ENCODE data around the gene OR52L1. TPM values are rescaled to one million over a fixed set of nuclear protein-coding genes. Genes with fewer than 3 reads are reported as not detected.

Gene OR52L1
- total RNA-seq, 3 donors from 2014 or later: not detected

- intact Hi-C loops (cut with DNase I; ENCODE audit: low total_unique reads): loop anchor here (10.0 kb wide), 1 partner anchor 1859 kb away; no protein-coding TSS in a partner anchor
- Histone ChIP-seq H3K27ac (no peak overlapping the region), H3K36me3 (no peaks in the 10 kb centered on the region), H3K27me3 (no peaks in the 10 kb centered on the region), H3K9me3 (peaks cover 0 to 12% of the 10 kb centered on the region in 2 donors), H3K4me3 (no peak overlapping the region), H3K4me1 (no peaks in the 10 kb centered on the region)
- TF ChIP-seq POLR2A (IDR thresholded peaks at IDR 0.05) (no peak), CTCF (IDR thresholded peaks at IDR 0.05) (no peak), POLR2AphosphoS5 (IDR thresholded peaks at IDR 0.05) (no peak)
- DNase-seq (ENCODE audit: low spot score in 2 of 2): no peak
Measured at GRCh38 chr11:5955586-5955985, 31.2 kb downstream of the OR52L1 start.

GRCh38 chr11:5941951-5942350, 44.8 kb downstream of the OR52L1 start, which contains the start of gene OR56A3:
TSS of gene OR56A3 (plus strand) at chr11:5942251. CDS start at chr11:5947347, 5,096 bp downstream.
- Histone ChIP-seq H3K9me3 (peaks cover 0 to 4% of the 10 kb centered on the region in 2 donors), H3K27ac (no peak within 1 kb of the TSS), H3K36me3 (no peaks in the 10 kb centered on the region), H3K27me3 (peaks cover 0 to 4% of the 10 kb centered on the region in 2 donors), H3K4me1 (no peaks in the 10 kb centered on the region), H3K4me3 (no peak within 1 kb of the TSS)
- TF ChIP-seq POLR2A (IDR thresholded peaks at IDR 0.05) (no peak), POLR2AphosphoS5 (IDR thresholded peaks at IDR 0.05) (no peak), CTCF (IDR thresholded peaks at IDR 0.05) (no peak)
- intact Hi-C loops (cut with DNase I; ENCODE audit: low total_unique reads): no loop called here
- DNase-seq (ENCODE audit: low spot score in 2 of 2): no peak

- H3K4me3 ChIP-seq: no peak overlapping the region
- intact Hi-C loops (cut with DNase I; ENCODE audit: low total_unique reads): no loop called here
- no peak for DNase-seq (ENCODE audit: low spot score in 2 of 2)
- H3K27ac ChIP-seq: no peak overlapping the region
- H3K27me3 ChIP-seq: peaks cover 0 to 4% of the 10 kb centered on the region in 2 donors
- no peaks in the 10 kb centered on the region for H3K36me3 ChIP-seq
- TF ChIP-seq CTCF (IDR thresholded peaks at IDR 0.05) (no peak), POLR2A (IDR thresholded peaks at IDR 0.05) (no peak), POLR2AphosphoS5 (IDR thresholded peaks at IDR 0.05) (no peak)
- no peaks in the 10 kb centered on the region for H3K4me1 ChIP-seq
- peaks cover 0 to 4% of the 10 kb centered on the region in 2 donors for H3K9me3 ChIP-seq
Measured at GRCh38 chr11:5940748-5941147, 46.0 kb downstream of the OR52L1 start.

GRCh38 chr11:5938603-5938965, 48.2 kb downstream of the OR52L1 start:
- no peak for TF ChIP-seq POLR2AphosphoS5 (IDR thresholded peaks at IDR 0.05)
- no peak for TF ChIP-seq CTCF (IDR thresholded peaks at IDR 0.05)
- no peak for TF ChIP-seq POLR2A (IDR thresholded peaks at IDR 0.05)
- Histone ChIP-seq H3K9me3 (peaks cover 0 to 4% of the 10 kb centered on the region in 2 donors), H3K27ac (no peak overlapping the region), H3K4me1 (no peaks in the 10 kb centered on the region), H3K4me3 (no peak overlapping the region), H3K27me3 (no peaks in the 10 kb centered on the region), H3K36me3 (no peaks in the 10 kb centered on the region)
- intact Hi-C loops (cut with DNase I; ENCODE audit: low total_unique reads): no loop called here
- no peak for DNase-seq (ENCODE audit: low spot score in 2 of 2)

- no peaks in the 10 kb centered on the region for H3K4me1 ChIP-seq
- no peaks in the 10 kb centered on the region for H3K27me3 ChIP-seq
- H3K27ac ChIP-seq: no peak overlapping the region
- intact Hi-C loops (cut with DNase I; ENCODE audit: low total_unique reads): no loop called here
- DNase-seq (ENCODE audit: low spot score in 2 of 2): no peak
- TF ChIP-seq POLR2AphosphoS5 (IDR thresholded peaks at IDR 0.05): no peak
- no peak for TF ChIP-seq POLR2A (IDR thresholded peaks at IDR 0.05)
- no peak for TF ChIP-seq CTCF (IDR thresholded peaks at IDR 0.05)
- H3K36me3 ChIP-seq: no peaks in the 10 kb centered on the region
- no peak overlapping the region for H3K4me3 ChIP-seq
- H3K9me3 ChIP-seq: peaks cover 0 to 4% of the 10 kb centered on the region in 2 donors
Measured at GRCh38 chr11:5937868-5938602, 48.8 kb downstream of the OR52L1 start.

Measured in breast epithelium (tissue), 4 donors.